SK-N-SH (cell line): ENCODE data around the gene PATL2. TPM values are rescaled to one million over a fixed set of nuclear protein-coding genes. Genes with fewer than 3 reads are reported as not detected.

Experiments
- CTCF ChIA-PET: fragments of 300-600, 350-600 bp; formaldehyde crosslinking; extraction: SDS; loops from one replicate; lab custom pipeline; 2021; lab: Yijun Ruan, JAX
- POLR2A ChIA-PET: fragments of 350-600 bp; sonication (Branson Sonifier 250); formaldehyde crosslinking; extraction: SDS; loops from one replicate; lab custom pipeline; 2020; ENCODE audit warnings: antibody characterized with exemption, inconsistent platforms; lab: Yijun Ruan, JAX
- DNase-seq: peaks from one replicate; pipeline ENCODE4 v3.0.0; 2012
- H2AFZ ChIP-seq: fragments of 200-600 bp; sonication (generic); 2 replicates; pipeline ENCODE4 v1.8.1; 2016; ENCODE audit warnings: antibody characterized with exemption, mild to moderate bottlenecking, low read depth
- H3F3A ChIP-seq: fragments of 200-600 bp; sonication (generic); replicated peaks from 2 replicates; pipeline ENCODE3; 2016; ENCODE audit warnings: antibody characterized with exemption, mild to moderate bottlenecking; ENCODE audit not compliant: insufficient read depth
- H3K27ac ChIP-seq, 2 experiments: fragments of 200-500 bp in 1 of 2; fragments of 200-600 bp in 1 of 2; sonication (Bioruptor generic) in 1 of 2; sonication (generic), shearing (Covaris generic) in 1 of 2; 2 replicates each; pipeline versions ENCODE4 v1.5.1 to v1.6.1; 2014 to 2016; ENCODE audit warnings: low read depth in 2 of 2, inconsistent platforms in 1 of 2, low read length in 1 of 2, mild to moderate bottlenecking in 1 of 2, mixed read lengths in 1 of 2
- H3K27me3 ChIP-seq: fragments of 200-600 bp; sonication (generic), shearing (Covaris generic); 2 replicates; pipeline ENCODE4 v1.6.1; 2016; ENCODE audit warnings: mixed run types; ENCODE audit not compliant: insufficient read depth
- H3K36me3 ChIP-seq, 2 experiments: fragments of 200-500 bp in 1 of 2; fragments of 200-600 bp in 1 of 2; sonication (Bioruptor generic) in 1 of 2; sonication (generic) in 1 of 2; replicated peaks in 1 of 2; 2 replicates each; pipeline versions ENCODE3 to v1.5.1; 2014 to 2016; ENCODE audit warnings: low read length in 1 of 2, mild to moderate bottlenecking in 1 of 2; ENCODE audit not compliant: insufficient read depth in 2 of 2, control insufficient read depth in 1 of 2
- H3K4me1 ChIP-seq, 2 experiments: fragments of 200-500 bp in 1 of 2; fragments of 200-600 bp in 1 of 2; sonication (Bioruptor generic) in 1 of 2; sonication (generic), shearing (Covaris generic) in 1 of 2; 2 replicates each; pipeline versions ENCODE4 v1.5.1 to v1.6.1; 2014 to 2016; ENCODE audit warnings: low read depth in 1 of 2, low read length in 1 of 2, mixed run types in 1 of 2; ENCODE audit not compliant: insufficient read depth in 2 of 2, control insufficient read depth in 1 of 2
- H3K4me2 ChIP-seq: fragments of 200-600 bp; sonication (generic), shearing (Covaris generic); 2 replicates; pipeline ENCODE4 v1.6.1; 2017; ENCODE audit warnings: mixed run types
- H3K4me3 ChIP-seq, 2 experiments: fragments of 200-500 bp in 1 of 2; fragments of 200-600 bp in 1 of 2; sonication (Bioruptor generic) in 1 of 2; sonication (generic), shearing (Covaris generic) in 1 of 2; 2 replicates each; pipeline versions ENCODE4 v1.5.1 to v1.8.1; 2014 to 2016; ENCODE audit warnings: low read depth in 2 of 2, inconsistent platforms in 1 of 2, low read length in 1 of 2, mild to moderate bottlenecking in 1 of 2, mixed read lengths in 1 of 2, moderate library complexity in 1 of 2
- H3K79me2 ChIP-seq: fragments of 200-600 bp; sonication (generic); 2 replicates; pipeline ENCODE4 v1.8.1; 2017; ENCODE audit warnings: mild to moderate bottlenecking; ENCODE audit not compliant: insufficient read depth
- H3K9ac ChIP-seq: fragments of 200-600 bp; sonication (generic); 2 replicates; pipeline ENCODE4 v1.6.1; 2017; ENCODE audit warnings: mixed run types
- H3K9me2 ChIP-seq: fragments of 200-600 bp; sonication (generic); 2 replicates; pipeline ENCODE4 v1.6.1; 2017; ENCODE audit warnings: mixed run types
- H3K9me3 ChIP-seq: fragments of 200-600 bp; sonication (generic); 2 replicates; pipeline ENCODE4 v1.6.1; 2017; ENCODE audit warnings: mixed run types, mild to moderate bottlenecking, moderate library complexity
- H4K20me1 ChIP-seq: fragments of 200-600 bp; sonication (generic); 2 replicates; pipeline ENCODE4 v1.6.1; 2017; ENCODE audit warnings: mild to moderate bottlenecking, mixed run types; ENCODE audit not compliant: insufficient read depth
- CHD2 ChIP-seq: fragments of 150-350 bp; IDR thresholded peaks from 2 replicates; pipeline ENCODE4 v1.6.1; 2018; ENCODE audit warnings: low read length; ENCODE audit not compliant: partially characterized antibody
- ELF1 ChIP-seq: IDR thresholded peaks from 2 replicates; pipeline ENCODE4 v1.4.0; 2012
- EP300 ChIP-seq, 2 experiments: IDR thresholded peaks; 2 replicates each; pipeline versions ENCODE4 v1.4.0 to v1.6.1; 2012; ENCODE audit warnings: borderline replicate concordance in 1 of 2, low read depth in 1 of 2, low read length in 1 of 2
- EZH2phosphoT487 ChIP-seq: fragments of 200-600 bp; sonication (generic); IDR thresholded peaks from 2 replicates; pipeline ENCODE4 v1.6.1; 2017; ENCODE audit warnings: low read depth, mixed run types, mild to moderate bottlenecking, antibody characterized with exemption, moderate library complexity, borderline replicate concordance
- FOSL2 ChIP-seq: IDR thresholded peaks from 2 replicates; pipeline ENCODE4 v1.4.0; 2012; ENCODE audit warnings: low read depth, mild to moderate bottlenecking, moderate library complexity, borderline replicate concordance
- GATA2 ChIP-seq: sonication (generic); formaldehyde crosslinking; IDR thresholded peaks from 2 replicates; pipeline ENCODE4 v1.5.0; 2020; ENCODE audit warnings: mild to moderate bottlenecking, missing genetic modification reagents
- JUND ChIP-seq: IDR thresholded peaks from 2 replicates; pipeline ENCODE4 v1.4.0; 2012
- MAX ChIP-seq: IDR thresholded peaks from 2 replicates; pipeline ENCODE4 v1.4.0; 2012; ENCODE audit warnings: low read depth
- MEF2A ChIP-seq: IDR thresholded peaks from 2 replicates; pipeline ENCODE4 v1.4.0; 2012; ENCODE audit warnings: low read depth, borderline replicate concordance
- NFIC ChIP-seq: IDR thresholded peaks from 2 replicates; pipeline ENCODE4 v1.4.0; 2012; ENCODE audit warnings: borderline replicate concordance
- PBX3 ChIP-seq: IDR thresholded peaks from 2 replicates; pipeline ENCODE4; 2012
- POLR2AphosphoS5 ChIP-seq: IDR thresholded peaks from 2 replicates; pipeline ENCODE4 v1.6.1; 2012; ENCODE audit warnings: low read depth, low read length
- RAD21 ChIP-seq: IDR thresholded peaks from 2 replicates; pipeline ENCODE4 v1.6.1; 2012; ENCODE audit warnings: mild to moderate bottlenecking, low read length
- REST ChIP-seq: IDR thresholded peaks from 2 replicates; pipeline ENCODE4 v1.6.1; 2012; ENCODE audit warnings: mild to moderate bottlenecking, low read depth, low read length, moderate library complexity
- RFX5 ChIP-seq: IDR thresholded peaks from 2 replicates; pipeline ENCODE4 v1.6.1; 2012; ENCODE audit warnings: mild to moderate bottlenecking, improper control_type of control experiment, low read length
- RXRA ChIP-seq: IDR thresholded peaks from 2 replicates; pipeline ENCODE4 v1.4.0; 2012; ENCODE audit warnings: low read depth, mild to moderate bottlenecking, borderline replicate concordance
- SIN3A ChIP-seq: IDR thresholded peaks from 2 replicates; pipeline ENCODE4 v1.6.1; 2012; ENCODE audit warnings: low read depth, mild to moderate bottlenecking, low read length, moderate library complexity, borderline replicate concordance
- SMC3 ChIP-seq: IDR thresholded peaks from 2 replicates; pipeline ENCODE4 v1.6.1; 2012; ENCODE audit warnings: low read depth, low read length, improper control_type of control experiment
- TAF1 ChIP-seq: IDR thresholded peaks from 2 replicates; pipeline ENCODE4 v1.6.1; 2012; ENCODE audit warnings: low read depth, mild to moderate bottlenecking, low read length, moderate library complexity, borderline replicate concordance
- TCF12 ChIP-seq: IDR thresholded peaks from 2 replicates; pipeline ENCODE4 v1.4.0; 2012
- TEAD4 ChIP-seq: IDR thresholded peaks from 2 replicates; pipeline ENCODE4 v1.4.0; 2012; ENCODE audit warnings: mild to moderate bottlenecking, borderline replicate concordance; ENCODE audit not compliant: insufficient read depth
- USF2 ChIP-seq: fragments of 150-350 bp; IDR thresholded peaks from 2 replicates; pipeline ENCODE4 v1.6.1; 2017; ENCODE audit warnings: antibody characterized with exemption, low read length, low read depth, borderline replicate concordance
- YY1 ChIP-seq: IDR thresholded peaks from 2 replicates; pipeline ENCODE4 v1.4.0; 2012; ENCODE audit warnings: low read depth, mild to moderate bottlenecking
- ZBTB33 ChIP-seq: IDR thresholded peaks from 2 replicates; pipeline ENCODE4 v1.4.0; 2012; ENCODE audit warnings: low read depth, borderline replicate concordance
- WGBS: methylation state at CpG from one replicate; pipeline ENCODE4 v1.1.6; 2017; ENCODE audit warnings: low lambda C conversion rate; 5-methylcytosine and 5-hydroxymethylcytosine counted together
- polyA plus RNA-seq, 3 experiments: library from polyadenylated mRNA; depleted of rRNA; stranded (reverse); fragments of >200 nt; gene quantifications; 2 replicates each; pipeline ENCODE4 v1.2.3, GENCODE V29; 2012

The PATL2 gene
- polyA plus RNA-seq, 1 of the 3 experiments (the other 2 are of a cell fraction) = 0.31 TPM

GRCh38 chr15:44726568-44727484, 15.7 kb upstream of the PATL2 start:
- H3F3A ChIP-seq = peaks cover 19% of the 10 kb centered on the region
- H3K9ac ChIP-seq = no peak overlapping the region; the same call in 1 of the 2 replicates
- H3K27ac ChIP-seq = peak overlapping the region; percentile 96 to 97
- POLR2A ChIA-PET = interaction anchor here (0.6 to 3.0 kb wide), 4 partner anchors 13 to 869 kb away, joined by 3 to 19 read pairs (median 3); partner anchors contain the start of genes B2M and PATL2
- peaks cover 14% of the 10 kb centered on the region; the same call in 1 of the 2 replicates for H3K79me2 ChIP-seq
- 34% methylated on average over 5 of the region's 5 CpGs for WGBS
- H3K4me2 ChIP-seq = peak overlapping the region; percentile 34; the same call in 1 of the 2 replicates
- no peaks in the 10 kb centered on the region for H4K20me1 ChIP-seq
- CTCF ChIA-PET = interaction anchor here (0.7 to 1.1 kb wide), 3 partner anchors 11 to 16 kb away, joined by 3 to 5 read pairs (median 3); partner anchors contain the start of genes B2M and PATL2
- peaks cover 6 to 17% of the 10 kb centered on the region in 2 experiments; a peak in 3 of 4 replicates for H3K4me1 ChIP-seq
- DNase-seq = no peak
- peaks cover 5% of the 10 kb centered on the region in 2 experiments for H3K36me3 ChIP-seq
- no peak overlapping the region for H3K4me3 ChIP-seq
- peak overlapping the region; percentile 65 for H2AFZ ChIP-seq
- no peaks in the 10 kb centered on the region for H3K9me3 ChIP-seq
- no peaks in the 10 kb centered on the region for H3K27me3 ChIP-seq
- no peaks in the 10 kb centered on the region for H3K9me2 ChIP-seq
- no peak for TF ChIP-seq RFX5
- peak; percentile 74 for TF ChIP-seq TCF12
- TF ChIP-seq USF2 = no peak
- TF ChIP-seq JUND = peak; percentile 88
- peak; percentile 56 for TF ChIP-seq MAX
- TF ChIP-seq RAD21 = no peak
- TF ChIP-seq ZBTB33 = no peak
- peak; percentile 95 for TF ChIP-seq POLR2AphosphoS5
- peak; percentile 51; the same call in 1 of the 2 replicates for TF ChIP-seq SIN3A
- TF ChIP-seq PBX3 = peak; percentile 80; the same call in 1 of the 2 replicates
- TF ChIP-seq TEAD4 = peak; percentile 52; the same call in 1 of the 2 replicates
- peak; percentile 65; the same call in 1 of the 2 replicates for TF ChIP-seq TAF1
- peak in 1 of 2 experiments; percentile 39; a peak in 1 of 4 replicates for TF ChIP-seq EP300 (IDR thresholded peaks at IDR 0.05; ENCODE audit: borderline replicate concordance in 1 of 2, low read depth in 1 of 2, low read length in 1 of 2)
- peak; percentile 52 for TF ChIP-seq REST
- TF ChIP-seq MEF2A = no peak
- peak; percentile 56; the same call in 1 of the 2 replicates for TF ChIP-seq ELF1
- 0 out of 2 replicates have a peak, but pooled peaks have one; percentile 25 for TF ChIP-seq YY1
- TF ChIP-seq GATA2 (CRISPR knock-in tag) = no peak
- peak; percentile 47; the same call in 1 of the 2 replicates for TF ChIP-seq NFIC
- TF ChIP-seq EZH2phosphoT487 = no peak
- peak; percentile 92 for TF ChIP-seq FOSL2
- 0 out of 2 replicates have a peak, but pooled peaks have one; percentile 22 for TF ChIP-seq RXRA
- no peak for TF ChIP-seq SMC3
- no peak for TF ChIP-seq CHD2
